SHP77 (cell line): ENCODE results near the gene SKP1.

ENCODE experiments used
- DNase-seq, 2 experiments: peaks; one replicate each; lab custom pipeline; 2025; lab: John Stamatoyannopoulos, UW

The SKP1 gene

DNA sequence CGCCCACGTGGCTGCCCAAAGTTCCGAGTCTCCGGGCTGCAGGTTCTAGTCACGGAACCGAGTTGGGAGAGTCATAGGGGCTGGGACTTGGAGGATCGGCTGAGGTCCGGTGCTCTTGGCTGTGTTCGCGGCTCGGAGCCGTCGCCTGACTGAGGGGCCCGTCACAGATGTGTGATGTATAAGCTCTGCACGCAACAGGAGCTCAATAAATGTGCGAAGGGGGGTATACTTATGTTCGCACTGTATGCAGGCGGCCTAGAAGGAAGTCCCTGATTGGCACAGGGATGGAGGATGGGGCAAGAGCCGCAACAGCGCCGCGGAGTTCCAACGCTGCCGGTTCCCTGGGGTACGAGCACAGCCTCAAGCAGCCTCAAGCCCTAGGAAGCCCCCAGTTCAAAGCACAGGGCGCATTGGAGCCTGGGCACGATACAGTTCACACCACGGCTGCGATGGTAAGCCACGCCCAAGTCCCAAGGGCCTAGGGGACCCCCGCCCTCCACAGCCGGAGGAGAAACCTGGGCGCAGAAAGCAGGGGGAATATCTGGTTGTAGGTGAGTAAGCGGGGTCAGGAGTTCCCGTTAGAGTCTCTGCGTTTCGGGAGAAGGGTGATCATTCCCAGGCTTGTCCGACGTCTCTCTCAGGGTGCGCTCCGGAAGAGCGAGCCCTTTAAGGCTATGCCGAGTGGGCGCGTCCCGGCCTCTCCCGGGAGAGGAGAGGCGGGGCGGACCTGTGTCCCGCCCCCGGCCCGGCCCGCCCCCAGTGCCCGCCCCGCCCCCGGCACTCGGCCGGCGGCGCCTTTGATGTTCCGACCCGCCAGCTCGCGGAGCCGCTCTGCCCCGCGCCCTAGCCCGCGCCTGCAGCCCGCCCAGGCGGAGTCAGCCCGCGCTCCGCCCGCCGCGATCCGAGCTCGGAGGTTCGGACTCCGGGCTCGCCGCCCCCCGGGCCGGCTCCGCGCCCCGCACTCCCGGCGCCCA is 62.6 kb downstream of the SKP1 start, which contains the start of gene TCF7:
TSS of gene TCF7 (plus strand) at position 780 of the 974 bp plus-strand sequence. CDS start 226 bp downstream, outside the sequence.
- peak; percentile 56 to 71 for DNase-seq

DNA sequence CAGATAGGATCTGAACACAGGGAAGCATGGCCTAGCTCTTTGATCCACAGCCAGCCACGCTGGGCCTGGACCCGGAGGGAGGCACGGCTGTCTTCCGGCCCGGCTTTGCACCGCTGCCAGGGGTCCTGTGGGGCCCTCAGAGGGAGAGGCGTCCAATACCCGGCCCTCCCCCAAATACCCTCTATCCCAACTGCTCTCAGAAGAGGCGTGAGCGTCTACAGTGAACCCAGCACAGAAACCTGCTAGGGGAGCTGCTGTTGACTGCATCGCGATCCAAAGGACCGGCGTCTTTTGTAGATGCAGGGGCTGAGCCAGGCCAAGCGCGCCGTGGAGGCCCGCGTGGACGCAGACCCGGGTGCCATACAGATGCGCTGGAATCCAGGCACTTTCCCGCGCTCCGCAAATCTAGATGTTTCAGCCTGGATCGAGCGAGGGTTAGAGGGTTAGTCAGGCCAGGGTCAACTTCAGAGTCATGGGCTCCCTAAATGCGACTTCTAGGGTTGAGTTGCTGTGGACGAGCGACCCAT is 63.3 kb downstream of the SKP1 start:
- DNase-seq = no peak

DNA sequence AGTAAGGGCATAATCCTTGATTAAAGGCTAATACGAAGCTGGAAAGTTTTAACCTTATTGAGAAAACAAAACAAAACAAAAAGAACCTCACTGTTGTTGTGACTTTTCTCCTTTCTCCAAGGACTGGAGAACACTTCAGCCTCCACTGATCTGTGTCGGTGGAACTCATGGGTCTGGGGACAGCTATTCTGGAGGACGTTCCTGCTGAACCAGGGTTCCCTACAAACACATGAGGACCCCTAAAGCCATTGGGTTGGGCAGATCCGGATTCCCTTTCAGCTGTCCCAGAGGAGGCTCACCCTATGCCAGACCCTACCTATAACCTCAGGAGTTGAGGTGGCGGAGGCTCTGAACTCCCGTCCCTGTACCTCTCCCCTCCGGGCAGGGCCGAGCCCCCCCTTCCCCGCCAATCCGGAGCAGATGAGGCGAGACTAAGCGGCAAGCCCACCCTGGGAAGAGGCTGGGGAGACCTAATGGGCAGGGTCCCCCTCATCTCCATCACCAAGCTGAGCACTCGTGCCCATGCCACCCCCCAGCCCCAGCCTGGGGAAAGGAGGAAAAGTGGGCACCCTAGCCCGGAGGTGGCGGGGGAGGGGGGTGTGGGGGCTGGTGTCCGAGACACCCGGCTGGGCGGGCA is 63.9 kb downstream of the SKP1 start:
- DNase-seq = no peak

DNA sequence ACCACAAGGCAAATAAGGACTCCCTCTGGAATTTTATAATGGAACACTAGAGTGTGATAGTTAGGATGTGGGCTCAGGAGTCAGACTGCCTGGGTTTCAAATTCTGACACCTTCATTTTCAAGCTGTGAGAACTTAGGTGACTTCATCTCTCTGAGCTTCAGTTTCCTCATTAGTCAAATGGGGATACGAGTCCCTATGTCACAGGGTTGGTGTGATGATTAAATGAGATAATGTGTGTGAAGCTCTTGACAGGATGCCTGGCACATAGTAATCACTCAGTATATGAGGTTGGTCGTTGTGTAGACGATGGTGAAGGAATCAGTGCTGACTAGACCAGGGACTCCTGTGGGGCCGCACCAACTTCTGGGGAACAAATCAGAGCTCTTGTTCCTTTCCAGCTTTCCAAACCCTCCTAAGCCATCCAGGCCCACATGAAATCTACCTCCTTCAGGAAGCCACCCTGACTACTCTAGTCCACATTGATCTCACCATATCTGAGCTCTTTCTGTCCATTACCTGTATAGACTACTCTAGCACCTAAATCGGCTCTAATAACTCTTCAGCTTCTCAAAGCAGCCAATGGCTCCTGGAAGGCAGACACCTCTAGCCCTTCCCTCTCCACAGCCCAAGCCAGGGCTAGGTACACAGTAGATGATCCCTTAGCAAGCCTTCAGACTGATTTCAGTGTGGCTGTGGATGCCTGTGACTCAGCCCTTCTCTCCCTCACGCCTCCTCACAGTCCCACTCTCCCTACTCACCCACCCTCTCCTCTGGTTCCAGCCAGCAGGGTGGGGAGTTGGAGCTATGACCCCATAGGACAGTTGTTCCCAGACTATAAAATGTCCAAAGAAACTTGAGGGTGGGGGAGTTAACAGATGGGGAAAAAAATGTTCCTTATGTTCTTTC is 64.8 kb downstream of the SKP1 start:
- DNase-seq = no peak

DNA sequence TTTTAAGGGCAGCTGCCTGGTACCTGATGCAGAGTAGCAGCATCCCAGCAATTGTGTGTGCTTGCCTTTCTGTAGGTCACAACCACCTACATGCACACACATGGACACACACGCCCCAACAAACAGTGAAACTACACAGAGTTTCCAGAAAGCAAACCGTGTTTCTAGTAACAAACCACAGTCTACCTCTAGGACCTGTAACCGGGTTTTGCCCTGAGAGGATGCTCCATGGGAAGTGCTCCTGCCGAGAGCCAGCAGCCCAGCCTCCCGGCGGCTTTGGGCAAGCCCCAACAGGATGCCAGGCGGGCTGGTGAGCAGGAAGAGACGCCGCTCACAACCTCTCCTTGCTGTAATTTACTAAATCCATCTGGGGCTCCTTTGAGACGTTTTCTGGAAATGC is 66.4 kb downstream of the SKP1 start:
- DNase-seq = peak in 1 of 2 experiments; percentile 4

DNA sequence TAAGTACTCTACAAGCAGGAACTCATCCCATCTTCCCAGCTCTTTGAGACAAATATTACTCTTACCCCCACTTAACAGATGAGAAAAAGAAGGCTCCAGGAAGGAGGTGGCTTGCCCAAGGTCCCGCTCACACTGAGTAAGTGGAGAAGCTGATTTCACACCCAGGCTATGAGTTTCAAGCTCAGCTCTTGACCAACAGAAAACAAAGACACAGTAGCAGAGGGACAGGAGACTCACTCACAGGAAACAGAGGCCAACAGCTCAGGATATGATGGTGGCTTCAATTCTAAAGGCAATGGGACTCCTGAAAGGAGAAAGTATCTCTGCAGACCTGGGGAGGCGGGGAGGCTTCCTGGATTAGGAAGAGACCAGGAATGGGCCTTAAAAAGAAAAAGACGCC is 69.0 kb downstream of the SKP1 start:
- no peak for DNase-seq

DNA sequence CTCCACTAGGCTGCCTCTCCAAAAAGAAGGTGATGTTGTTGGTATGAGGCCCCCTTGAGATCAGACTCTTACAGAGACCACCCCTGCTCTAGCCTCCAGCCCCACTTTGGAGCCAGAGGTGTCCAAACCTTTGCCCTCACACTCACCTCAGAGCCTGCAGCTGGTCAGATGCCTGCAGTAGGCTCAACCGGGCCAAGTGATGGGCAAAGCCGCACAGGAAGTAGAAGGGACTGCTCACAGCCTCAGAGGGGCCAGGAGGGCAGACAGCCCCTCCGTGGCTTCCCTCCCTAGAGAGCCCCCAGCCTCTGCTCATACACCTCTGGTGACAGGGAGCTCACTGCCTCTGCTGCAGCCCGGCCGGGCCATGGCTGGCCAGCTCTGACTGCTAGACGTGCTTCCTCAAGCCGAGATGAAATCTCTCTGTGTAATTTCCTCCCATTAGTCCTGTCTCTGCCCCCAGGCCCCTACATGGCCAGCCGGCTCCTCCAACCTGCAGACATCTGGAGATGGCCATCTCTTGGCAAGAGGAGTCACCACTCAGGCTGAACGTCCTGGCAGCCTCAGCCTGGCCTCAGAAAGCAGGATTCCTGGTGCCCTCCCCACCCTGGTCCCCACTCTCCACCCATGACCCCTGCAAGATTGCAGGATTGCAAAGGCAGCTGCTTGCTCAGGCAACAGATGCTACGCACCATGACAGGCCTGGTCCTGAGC is 69.6 kb downstream of the SKP1 start:
- DNase-seq = no peak

DNA sequence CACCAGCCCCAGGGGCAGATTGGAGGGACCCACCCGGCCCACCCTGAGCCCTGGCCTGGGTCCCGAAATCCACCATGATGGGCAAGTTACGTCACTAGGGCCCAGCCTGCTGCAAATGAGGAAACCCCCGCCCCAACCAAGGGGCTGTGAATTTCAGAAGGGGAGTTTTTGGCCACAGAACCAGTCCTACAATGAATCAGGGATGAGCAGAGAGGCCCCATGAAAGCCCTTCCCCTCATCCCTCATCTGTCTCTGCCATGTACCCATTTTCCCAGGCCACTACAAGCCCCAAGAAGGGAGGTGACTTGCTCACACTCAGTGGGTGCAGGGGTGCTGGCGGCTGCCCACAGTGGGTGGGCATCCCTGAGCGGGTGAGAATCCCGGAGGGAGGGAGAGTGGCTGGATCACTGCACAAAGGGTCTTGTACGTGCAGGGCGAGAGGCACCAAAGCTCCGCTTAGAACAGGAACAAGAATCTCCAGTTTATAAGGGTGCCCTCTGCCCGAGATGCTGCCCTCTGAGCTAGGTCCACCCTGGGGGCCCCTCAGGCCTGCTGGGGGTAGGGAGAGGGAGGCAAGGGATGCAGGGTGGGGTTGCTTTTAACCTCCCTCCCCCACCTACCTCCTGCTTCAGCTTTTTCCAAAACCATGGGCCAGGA is 72.6 kb downstream of the SKP1 start:
- DNase-seq = no peak

DNA sequence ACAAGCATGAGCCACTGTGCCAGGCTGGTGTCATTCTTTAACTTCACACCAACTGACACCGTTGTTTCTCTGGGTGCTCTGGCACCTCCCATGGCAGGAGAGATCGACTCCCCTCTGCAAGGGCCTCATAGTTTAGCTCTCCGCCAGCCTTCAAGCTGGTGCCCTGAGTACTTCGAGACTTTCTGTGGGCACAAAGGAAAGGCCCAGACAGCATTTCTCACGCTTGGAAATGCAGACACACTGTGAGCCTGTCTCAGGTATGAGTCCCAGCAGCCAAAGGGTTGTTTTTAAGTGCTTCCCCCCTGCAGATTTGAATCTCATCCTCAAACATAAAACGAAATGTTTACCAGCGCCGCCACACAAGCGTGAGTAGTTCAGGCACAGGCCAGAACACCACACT is 73.4 kb downstream of the SKP1 start:
- DNase-seq = no peak

DNA sequence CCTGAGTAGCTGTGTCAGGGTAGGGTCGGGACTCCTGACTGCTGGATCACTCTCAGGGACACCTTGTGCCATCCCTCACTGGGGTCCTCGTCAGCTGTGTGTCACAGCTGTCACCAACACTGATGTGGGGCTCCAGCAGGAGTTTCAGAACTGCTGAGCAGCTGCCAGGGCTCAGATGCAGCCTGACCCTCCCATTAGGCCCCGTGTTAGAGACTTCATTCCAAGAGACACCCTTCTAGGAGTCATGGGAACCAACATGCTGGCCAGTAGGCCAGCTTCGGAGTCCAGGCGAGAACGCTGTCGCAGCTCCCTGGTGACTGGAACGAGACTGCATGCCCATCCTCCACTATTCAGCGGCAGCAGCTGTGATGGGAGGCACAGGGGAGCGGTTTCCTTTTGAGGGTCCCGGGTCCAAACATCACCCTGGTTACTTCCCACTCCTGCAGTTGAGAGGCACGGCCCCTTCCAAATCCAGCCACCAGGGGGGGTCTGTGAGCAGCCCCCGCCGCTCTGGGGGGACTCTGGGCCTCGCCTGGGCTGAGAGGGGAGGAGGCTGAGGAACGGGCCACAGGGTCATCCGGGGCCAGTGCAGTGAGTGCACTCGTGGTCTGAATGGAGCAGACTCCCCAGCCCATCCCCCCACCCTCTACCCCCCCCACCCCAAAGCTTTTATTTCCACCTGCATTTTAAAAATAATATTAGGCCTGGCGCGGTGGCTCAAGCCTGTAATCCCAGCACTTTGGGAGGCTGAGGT is 74.9 kb downstream of the SKP1 start:
- peak; percentile 22 to 34 for DNase-seq

DNA sequence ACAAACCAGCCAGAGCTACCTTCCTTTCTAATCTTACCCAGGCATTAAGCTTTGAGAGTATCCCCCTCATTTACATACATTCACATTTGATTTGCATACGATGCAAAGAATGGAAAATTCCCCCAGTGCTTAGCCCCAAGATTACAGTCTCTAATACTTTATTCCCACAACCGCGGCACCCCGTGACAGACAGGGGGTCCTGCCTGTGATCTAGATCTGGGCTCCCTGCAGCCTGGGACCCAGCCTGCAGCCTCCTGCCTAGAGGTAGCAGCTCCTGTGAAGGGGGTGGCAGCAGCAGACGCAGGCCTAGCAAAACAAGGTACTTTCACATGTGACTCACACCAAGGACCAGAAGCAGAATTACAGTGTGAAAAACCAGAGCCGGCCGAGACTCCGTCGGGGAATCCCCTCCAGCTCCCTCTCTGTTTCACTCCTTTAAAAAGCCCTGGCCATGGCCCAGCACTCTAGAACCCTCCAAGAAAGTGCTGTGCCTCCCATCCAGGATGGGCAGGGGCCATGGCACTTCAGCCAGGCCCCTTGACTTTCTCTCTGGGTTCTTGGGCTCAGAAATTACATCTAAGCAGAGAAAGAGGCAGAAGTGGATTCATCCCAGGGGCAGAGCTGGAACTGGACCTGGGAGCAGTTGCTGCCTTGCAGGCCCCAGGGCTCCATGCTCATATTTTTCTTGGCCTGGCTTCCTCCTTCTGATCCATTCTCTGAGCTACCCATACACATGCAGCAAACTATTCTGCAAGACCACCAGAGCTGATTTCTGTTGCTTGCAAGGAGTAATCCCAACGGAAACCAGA is 76.3 kb downstream of the SKP1 start:
- no peak for DNase-seq

DNA sequence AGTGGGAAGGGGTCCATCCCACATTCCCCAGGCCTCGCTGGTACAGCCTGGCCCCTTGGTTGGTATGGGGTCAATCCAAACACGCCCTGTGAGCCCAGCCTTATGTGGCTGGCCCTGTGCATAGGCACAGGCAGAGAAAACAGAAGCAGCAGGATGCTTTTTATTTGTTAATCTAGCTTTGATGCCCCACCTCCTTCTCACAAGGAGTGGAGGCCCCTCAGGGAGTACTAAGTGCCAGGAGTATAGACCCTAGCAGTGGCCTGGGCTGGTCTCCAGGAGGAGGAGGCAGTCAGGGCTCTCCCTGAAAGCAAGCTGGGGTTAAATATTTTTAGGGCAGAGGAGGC is 76.8 kb downstream of the SKP1 start:
- DNase-seq = no peak

DNA sequence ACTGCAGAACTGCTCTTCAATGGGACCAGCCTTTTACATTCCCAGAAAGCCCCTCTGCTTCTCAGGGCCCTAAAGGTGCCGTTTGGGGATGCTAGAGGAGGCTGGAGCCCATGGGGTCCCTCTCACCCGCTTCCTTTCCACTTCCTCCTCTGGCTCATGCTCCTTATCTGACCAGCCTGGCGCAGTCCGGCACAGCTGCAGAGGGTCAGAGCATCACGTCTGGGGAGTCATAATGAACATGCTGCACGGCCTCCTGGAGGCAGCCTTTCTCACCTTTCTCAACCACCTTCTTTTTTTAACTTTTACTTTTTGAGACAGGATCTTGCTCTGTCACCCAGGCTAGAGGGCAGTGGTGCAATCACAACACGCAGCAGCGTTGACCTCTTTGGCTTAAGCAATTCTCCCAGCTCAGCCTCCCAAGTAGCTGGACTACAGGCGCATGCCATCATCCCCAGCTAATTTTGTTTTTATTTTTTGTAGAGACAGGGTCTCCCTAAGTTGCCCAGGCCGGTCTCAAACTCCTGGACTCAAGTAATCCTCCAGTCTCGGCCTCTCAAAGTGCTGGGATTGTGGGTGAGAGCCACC is 77.4 kb downstream of the SKP1 start:
- DNase-seq = no peak
